T-helper 1 cell (primary cell): ENCODE measurements around the gene CHST15.

Source experiments
- DNase-seq, 5 donors: peaks; one replicate each; pipeline ENCODE4 v3.0.0-alpha.2; 2012 to 2020

Gene CHST15

DNA sequence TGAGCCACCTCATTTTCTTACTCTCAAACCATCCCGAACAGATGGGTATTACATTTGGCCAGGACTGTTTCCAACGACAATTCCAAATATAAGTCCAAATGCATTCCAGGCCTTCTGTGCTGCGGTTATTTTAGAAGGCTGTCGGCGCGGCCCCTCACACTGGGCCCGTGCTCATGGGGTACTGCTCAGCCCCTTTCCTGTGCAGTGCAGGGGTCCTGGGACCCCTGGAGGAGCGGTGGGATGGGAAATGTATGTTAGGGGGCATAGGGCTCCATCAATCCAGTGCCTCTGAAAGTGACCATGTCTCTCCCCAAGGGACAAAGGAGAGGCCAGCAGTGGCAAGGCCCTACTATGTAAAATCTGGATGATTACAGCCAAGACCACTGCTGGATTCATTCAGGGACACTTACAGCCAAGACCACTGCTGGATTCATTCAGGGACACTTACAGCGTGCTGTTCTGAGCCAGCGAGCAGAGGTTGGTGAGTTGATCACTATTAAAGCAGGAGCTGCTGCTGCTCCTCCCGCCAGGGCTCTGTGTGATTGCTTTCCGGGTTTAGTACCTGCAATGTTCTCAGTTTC lies 66.3 kb downstream of the CHST15 start:
- DNase-seq, result no peak

DNA sequence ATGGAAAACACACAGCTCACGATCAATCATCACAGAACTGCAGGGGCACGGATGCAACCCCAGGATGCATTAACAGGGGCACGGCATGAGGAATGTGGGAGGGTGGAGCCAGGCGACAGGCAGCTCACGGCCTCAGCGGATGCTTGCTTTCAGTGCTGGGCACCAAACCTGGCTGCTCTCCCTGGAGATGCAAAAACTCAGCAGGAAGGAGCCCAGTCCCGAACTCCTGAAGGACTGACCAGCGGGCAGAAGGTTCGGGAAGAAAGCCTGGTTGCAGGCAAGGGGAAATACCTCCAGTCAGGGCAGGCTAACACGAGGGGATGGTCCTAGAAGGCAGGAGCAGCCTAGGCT lies 66.8 kb downstream of the CHST15 start:
- DNase-seq, result no peak

DNA sequence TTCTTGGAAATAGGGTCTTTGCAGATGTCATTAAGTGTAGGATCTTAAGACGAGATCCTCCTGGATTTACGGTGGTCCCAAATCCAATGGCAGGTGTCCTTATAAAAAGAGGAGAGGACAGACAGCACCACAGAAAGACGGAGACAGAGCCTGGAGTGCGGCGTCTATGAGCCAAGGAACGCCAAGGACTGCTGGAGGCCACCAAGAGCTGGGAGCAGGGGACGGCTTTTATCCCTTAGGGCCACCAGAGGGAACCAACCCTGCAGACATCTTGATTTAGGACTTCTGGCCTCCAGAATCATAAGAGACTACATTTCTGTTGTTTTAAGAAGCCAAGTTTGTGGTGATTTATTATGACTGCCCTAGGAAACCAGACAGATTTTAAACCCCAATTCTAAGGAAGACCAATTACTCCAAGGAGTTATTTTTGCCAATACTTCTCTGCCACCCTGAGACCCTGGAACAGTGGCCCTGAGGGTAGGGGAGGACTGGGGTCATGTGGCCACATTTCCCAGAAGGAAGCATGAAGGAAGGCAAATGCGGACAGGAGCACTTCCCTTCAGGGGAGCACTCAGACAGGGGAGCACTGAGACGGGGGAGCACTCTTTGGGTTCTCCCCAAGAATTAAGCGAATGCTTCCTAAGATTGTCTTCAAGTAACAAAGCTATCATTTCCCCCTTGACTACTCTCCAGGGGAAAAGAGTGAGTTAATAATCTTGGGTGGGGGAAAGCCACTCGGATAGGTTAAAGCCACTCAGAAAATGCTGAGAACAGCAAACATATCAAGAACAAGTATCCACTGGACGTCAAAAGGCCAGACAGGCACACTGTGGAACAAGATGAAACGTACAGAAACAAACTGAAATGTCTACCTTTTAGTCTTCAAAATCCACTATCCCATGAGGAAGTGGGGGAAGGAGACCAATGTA lies 67.5 kb downstream of the CHST15 start:
- DNase-seq, result no peak

DNA sequence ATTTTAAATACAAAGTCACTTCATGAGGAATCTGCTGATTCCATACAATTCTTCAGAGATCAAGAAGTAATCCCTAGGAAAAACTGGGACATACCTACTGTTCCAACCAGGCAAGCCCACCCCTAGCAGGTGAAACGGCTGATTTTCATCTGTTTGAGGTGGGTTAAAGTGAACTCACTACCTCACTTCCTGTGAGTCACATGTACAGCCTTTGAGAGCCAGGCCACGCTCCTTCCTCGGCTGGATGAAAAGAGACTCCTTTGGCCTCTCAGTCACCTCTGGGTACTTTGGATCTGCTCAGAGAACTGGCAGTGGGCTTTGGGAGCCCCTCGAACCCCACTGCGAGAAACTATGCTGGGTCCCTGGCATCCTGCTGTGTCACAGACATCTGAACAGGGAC lies 68.2 kb downstream of the CHST15 start:
- DNase-seq, result no peak

DNA sequence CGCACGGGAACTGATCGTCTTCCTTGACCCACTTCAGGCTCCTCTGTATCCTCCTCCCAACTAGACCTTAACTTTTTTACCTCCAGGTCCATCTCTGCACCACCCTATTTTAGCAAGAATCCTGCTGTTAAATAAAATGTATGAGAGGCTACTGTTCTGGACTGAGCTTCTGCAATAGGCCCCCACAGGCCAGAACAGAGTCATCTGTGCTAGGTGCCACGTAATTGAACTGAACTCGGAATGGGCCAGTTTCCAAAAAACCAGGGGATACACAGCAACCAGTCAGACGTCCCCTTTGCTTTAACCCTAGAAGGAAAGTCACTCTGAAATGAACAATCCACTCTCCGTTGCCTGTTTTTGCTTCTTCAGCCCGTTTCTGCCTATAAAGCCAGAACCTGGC lies 71.3 kb downstream of the CHST15 start:
- no peak for DNase-seq

DNA sequence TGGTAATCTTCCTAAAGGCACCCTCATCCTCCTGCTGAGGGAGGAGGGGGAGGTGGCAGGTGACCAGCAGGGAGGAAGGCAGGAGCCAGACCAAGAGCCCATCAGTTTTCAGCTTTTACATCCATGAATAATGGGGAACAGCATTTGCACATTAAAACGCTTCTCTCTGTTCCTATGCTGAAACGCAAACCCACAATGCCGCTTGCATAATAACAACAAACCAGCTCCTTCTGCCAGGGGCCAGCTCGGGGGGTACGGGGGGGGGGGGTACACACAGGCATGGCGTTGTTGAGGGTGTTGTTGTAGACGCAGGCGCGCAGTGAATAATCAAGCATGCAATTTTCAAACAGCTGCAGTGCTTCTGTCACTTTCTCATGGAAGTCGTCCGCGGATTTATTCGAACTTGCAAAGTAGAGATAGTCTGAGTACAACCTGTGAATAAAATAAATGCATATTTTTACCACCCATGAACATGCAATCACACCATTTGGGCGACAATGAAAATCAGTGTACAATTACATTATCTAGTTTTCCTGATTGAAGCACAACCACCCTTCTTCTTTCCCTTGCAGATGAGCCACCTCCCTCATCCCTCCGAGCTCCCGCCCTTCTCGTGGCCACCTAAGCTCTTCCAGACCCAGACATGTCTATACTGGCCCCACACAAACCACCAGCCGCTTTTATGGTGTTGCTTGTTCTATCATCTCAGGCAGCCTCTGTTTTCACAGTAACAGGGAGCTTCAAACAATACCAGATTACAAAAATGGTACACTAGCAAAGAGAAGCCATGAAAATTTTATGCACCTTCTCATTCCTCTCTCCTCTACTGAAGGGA lies 72.2 kb downstream of the CHST15 start:
- no peak for DNase-seq

DNA sequence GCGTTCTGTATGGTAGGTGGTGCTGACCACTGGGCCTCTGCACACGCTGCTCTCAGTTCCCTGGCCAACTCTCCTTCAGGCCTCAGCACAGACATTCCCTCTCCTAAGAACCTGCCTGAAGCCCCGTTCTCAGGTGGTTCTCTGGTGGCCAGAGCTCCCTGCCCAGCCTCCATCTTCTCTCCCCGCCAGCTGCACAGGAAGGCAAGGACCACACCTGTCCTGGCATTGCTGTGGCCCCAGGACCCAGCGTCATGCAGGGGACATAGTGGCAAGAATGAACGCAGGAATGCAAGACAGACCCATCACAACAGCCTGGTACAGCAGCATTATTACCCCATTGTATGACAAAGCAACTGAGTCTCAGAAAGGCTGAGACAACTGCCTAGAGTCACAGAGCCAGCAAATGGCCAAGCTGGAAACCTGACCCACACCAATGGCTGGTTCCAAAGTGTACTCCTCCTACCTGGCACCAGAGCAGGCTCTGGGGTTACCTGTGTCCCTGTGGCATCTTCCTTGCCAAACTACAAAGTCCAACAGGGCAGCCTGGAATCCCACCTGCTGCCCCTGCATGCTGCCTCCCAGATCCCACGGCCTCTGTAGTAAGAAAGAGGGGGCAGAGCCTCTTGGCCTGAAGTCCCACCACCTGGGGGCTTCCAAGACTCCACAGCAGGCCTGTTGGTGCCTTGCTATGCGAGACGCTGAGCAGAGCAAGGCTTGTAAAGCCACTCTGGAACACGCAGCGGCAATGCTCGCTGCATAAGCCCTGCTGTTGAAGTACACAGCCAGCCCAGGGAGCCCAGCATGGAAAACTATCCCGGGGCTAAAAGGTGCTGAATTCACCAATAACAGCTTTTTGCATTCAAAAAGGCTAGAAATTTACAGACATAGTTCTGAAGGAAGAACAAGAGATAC lies 73.3 kb downstream of the CHST15 start:
- no peak for DNase-seq

DNA sequence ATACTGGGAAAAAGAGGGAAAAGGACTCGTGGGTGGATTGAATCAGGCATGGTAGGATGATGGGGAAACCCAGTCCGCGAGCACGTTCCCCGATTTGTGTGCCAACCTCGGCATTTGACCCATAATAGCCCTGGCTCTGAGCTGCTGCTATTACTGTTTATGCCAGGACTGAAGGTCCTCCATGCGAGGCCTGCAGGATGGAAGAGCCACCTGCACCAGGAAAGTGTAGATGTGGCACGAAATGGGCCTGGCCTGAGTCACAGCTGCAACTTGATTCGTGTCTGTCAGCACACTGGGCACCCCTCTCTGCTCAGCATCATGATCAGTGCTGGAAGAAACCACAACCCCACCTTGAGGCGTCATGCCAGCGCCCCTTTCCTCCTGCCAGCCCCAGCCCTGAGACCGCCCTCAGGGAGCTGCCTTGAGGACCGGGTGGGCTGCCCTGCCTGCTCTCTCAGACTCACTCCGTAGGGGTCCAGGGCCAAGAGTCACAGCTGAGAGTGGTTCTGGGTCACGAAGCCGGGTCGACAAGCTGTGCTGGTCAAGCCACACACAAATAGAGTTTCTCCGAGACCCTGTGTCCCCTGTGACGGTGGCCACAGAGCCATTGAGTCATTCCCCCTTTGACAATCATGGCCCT lies 74.4 kb downstream of the CHST15 start:
- no peak for DNase-seq

DNA sequence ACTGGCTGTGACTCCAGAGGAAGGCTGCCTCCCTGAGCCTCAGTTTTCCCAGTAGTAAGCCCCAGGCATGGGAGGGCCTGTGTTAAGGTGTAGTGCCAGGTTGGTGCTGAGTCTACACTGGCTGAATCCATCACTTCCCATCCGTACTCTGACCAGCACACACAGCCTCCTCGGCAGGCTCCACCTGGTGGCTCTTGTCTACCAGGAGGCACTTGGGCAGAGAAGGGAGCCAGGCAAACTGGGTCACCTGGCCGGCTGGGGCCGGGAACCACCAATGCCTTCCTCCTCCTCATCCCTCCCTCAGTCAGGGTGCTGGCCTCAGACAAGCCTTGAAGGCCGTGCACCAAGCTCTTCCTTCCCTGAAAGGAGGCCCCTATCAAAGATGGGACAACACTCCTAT lies 75.7 kb downstream of the CHST15 start:
- no peak for DNase-seq

DNA sequence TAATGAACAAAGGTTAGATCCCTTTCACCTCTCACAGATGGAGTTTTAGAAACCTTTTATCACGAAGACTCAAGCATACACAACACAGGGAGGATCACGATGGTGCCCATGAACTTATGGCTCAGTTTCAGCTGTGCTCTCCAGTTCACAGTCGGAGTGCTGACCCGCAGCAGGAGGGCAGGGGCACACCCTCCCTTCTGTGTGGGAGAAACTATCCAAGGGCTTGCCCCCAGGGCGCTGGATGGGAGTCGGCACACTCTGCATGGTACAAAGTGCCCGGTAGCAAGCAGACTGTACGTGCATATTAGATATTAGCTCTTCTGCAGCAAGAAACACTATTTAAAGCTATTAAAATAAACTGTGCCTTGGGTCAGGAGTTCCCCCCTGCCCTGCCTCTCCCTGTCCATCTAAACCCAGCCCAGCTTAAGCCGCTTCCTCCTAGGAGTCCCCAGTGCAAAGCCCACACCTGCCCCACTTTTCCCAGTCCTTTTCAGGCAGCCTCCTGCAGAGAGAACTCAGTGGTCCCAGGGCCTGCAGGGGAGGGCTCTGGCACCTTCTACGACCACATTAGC lies 76.5 kb downstream of the CHST15 start:
- no peak for DNase-seq

DNA sequence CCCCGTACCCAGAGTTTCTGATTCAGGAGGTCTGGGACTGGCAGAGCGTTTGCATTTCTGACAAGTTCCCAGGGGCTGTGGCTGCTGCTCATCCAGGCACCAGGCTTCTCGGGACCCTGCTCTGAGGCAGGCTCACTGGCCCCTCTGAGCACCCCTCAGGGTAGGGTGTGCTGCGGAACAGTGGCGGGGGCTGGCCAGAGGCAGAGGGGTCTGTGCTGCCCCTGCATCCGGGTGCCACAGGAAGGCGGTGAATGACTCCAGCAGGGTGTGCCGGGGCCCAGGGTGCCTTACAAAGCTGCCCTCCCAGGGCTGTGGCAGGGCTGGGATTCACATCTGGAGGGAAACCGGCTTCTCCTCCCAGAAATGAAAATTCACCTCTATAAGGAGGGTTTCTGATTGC lies 77.4 kb downstream of the CHST15 start:
- DNase-seq, result no peak

DNA sequence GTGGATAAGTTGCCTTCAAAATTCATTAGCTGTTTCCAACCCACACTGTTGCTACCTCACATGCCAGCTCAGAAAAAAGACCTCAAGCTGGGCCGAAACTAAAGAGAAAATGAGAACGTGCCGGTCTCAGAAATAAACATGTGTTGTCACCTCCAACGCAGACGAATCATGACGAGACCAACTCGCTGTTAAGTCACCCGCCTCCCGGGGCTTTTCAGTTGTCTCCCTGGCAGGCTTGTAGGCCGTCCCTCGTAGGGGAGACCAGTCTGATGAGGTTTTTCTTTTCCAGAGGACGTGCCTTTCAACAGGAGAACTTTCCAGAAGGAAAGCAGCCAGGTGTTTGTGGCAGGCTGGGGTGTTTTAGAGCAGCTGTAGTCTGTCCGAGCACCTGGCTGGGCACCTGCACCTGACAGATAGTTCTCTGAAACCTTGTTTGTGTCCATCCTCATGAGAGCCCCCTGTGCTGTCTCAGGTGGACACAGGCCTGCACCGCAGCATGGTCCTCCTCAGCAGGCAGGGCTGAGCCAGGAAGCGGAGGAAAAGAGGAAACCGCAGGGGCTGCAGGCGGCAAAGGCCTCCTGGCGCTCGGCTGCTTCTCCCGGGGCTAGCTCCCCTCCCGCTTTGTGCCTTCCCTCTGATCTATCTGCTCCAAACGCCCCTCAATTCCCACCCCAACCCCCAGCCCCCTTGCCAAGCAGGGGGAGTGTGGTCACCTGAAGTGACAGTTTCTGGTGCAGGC lies 78.8 kb downstream of the CHST15 start:
- DNase-seq, result no peak

DNA sequence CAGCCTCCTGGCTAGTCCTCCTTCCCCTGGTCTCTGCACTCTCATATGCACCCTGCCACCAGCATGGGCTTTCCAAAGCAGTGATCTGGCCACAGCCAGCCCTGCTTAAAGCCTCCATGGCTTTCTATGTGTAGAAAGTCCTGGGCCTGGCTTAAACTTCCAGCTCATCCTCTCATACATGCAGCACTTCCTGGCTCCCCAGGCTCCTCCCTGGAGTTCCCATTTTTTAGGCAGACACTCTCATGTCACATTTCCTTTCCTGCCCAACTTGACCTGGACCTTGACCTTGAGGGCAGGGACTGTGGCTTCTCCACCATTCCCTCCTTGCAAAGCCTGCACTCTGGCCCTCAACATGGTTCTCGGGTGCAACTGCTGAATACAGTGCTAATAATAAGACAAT lies 79.5 kb downstream of the CHST15 start:
- DNase-seq, result no peak

DNA sequence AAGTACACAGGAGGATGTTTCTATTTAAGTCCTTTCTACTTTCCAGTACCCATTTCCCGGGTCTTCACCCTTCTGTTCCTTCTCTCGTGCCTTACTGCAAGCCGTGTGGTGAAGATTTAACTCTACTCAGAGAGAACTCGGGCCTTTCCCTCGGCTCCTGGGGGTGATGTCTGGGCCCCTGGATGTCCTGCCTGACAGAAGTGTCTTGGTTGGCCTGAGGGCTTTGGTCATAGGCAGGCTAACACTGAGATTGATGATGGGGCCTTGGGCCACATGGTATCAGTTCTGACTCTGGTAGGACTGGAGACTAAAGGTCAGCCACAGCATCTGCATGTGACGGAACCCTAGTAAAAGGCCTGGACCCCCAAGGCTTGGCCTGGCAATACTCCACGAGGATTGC lies 80.4 kb downstream of the CHST15 start:
- DNase-seq, result no peak

DNA sequence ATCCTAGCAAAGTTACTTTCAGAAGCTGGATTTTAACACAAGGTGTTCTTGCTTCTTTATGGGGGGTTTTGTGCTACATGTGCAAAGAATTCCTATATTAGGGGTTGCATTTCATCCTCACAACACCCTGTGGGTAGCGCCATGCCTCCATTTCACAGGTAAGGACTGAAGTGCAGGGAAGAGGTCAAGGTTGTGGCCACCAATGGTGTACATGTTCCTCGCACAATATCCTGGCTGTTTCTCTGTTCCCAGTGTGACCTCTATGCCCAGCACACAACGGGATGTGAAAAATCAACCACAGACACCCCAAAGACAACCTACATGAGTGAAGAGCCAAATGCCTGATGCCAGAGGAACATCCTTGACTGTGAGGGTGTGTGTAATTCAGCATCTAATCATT lies 80.8 kb downstream of the CHST15 start:
- no peak for DNase-seq

DNA sequence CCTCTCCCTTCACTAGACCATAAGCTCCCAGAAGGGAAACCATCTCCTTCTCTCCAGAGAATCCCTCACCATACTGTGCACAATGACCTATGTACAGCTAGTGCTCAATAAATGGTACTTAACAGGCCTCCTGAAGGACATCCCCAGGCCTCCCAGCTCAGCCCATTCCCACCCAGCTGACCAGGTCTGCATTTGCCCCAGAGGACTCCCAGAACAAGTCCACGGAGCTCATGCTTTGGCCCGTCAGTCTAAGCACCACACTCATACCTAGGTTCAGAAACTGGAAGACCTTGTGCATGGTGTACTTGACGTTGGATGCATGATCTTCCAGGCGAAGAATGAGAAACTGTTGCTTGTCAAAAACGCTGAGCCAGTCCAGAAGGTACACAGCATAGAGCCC lies 81.3 kb downstream of the CHST15 start:
- no peak for DNase-seq

DNA sequence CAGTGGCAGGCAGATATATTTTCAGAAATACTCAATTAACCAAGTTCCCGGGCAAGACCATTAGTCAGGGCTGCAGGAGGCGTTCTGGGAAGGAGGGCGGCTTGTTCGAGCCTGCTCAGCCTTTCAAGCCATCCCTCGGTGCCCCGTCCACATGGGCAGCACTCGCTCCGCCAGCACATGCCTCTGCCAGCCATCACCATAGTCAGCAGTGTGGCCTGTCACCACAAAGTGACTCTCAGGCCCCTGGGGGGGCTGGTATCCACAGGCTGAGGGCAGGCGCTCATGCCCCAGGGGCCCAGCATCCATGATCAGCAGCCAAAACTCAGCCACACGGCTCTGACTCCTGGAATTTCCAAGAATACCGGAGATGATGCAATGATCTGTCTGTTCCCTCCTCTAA lies 81.9 kb downstream of the CHST15 start:
- no peak for DNase-seq

DNA sequence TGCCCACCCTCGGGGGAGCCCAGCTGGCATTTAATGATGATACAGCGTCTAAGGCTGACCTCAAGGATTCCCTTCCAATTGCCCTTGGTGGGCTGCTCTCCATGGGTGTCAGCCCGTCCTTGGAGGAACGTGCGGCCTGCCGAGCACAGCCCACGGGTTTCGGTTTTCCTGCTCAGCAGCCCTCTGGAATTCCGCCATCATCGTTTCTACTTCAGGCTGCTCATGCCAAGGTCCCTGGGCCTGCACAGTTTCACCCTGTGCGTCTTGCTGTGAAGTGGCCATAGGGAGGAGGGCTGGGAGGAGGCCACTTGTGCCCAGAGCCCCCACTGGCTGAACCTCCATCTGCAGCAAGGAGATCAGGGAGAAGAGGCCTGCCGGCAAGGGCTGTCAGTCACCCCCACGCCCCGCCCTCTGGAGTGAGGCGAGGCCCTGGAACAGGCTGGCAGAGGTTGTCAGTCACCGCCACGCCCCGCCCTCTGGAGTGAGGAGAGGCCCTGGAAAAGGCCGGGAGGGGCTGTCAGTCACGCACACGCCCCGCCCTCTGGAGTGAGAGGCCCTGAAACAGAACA lies 82.8 kb downstream of the CHST15 start:
- DNase-seq, result no peak

DNA sequence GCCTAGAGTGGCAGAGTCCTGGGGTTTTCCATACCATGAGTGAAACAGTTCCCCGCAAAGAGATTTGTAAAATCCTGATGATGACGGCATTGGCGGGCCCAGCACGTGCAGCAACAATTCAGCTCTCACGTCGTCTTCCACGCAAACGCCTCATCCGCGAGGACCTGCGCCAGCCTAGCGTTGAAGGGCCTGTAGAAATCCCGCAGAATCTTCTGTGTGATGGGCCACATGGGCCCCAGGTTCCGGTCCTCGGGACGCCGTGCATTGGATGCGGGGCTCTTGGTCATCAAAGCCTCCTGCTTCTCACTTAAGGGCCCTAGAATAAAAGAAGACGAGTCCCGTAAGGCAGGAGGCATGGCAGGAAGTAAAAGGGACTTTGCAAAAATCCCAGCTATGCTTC lies 83.4 kb downstream of the CHST15 start:
- DNase-seq, result no peak

DNA sequence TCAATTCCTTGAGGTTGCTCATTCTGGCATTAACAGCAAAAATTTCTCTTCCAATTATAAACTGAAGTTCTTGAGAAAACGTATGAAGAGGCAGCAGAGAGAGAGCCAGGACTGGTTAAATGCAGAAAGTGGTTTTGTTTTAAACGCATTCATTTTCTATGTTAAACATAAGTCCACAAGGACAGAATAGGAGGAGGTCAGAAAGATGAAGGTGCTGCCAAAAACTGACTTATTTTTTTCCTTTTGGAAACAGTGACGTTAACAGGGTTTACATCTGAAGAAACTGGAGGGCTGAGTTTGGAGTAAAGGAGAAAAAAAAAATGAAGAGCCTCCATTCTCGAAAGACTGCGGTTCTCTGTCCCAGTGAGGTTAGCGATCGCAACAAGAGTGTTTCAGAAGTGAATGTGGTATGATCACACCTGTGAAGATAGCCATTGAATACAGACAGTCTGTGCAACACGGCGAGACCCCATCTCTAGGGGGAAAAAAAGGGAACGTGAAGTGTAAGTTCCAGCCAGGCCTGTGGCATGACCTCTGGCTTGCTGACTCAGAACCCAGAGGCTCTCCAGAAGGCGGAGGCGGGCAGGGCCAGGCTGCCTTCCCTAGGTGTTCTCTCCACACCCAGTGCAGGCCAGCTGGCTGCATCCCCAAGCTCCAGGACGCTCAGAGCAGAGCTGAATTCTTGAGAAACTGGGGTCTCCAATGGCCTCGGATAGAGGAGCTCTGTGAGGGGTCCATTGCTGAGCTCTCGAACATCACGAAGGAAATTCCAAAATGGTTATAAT lies 84.0 kb downstream of the CHST15 start:
- DNase-seq, result no peak
